Measurements from ENCODE around the gene MUSTN1.
A peak's percentile ranks its signal among the peaks of the same experiment; 100 is the strongest.

Gene MUSTN1

DNA sequence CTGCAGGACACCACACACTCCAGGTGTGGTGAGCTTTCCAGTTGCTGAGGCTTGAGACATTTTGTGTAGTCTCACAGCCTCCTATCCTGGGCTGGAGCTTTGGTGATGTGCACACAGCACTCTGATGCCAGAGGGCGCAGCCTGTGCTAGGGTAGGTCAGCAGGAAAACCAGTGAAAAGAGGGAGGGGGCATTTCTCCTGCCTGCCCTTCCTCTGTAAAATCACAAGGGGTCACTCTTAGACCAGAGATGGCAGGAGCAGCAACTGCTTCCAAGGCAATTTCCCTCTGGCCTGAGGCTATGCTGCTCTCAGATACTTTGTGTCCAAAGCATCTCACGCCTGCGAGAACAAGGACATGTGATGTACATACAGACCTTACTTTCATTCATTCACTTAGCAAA, 16.5 kb upstream of the MUSTN1 start:
- peak; percentile 57 for DNase-seq (ENCODE audit: low spot score)

DNA sequence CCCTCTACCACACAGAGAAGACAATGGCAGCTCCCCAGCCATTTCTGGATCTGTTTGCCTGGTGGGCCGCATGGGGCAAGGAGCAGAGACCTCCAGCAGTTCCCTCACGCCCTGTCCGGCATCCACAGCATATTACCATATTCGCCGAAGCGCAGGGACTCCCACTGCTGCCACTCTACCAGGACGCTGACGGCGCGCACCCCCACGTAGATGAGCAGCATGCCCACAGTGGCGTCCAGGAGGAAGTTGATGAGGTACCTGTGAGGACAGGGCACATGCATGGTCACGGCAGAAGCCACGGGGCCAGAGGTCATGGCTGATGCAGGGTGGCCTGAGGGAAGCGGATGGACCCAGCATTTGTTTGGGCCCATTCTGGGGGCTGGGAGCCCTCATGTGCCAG, 14.8 kb upstream of the MUSTN1 start:
- no peak for DNase-seq (ENCODE audit: low spot score)

DNA sequence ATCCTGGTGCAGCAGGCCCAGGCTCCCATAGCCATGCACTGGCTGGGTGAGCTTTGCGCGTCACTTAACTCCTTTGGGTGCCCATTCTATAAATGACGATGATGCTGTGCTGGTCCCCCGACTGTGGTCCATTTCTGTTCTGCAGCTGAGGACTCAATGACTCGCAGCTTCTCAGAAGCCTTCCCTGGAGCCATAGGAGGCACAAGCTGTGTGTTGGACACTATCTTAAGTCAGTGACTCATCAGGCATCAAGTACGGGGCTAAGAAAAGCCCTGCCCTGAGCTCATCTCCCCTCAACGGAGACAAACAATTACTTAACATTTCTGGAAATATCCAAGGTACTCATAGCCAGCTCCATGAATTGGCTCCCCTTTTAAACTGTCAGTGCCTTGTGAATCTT, 13.8 kb upstream of the MUSTN1 start:
- no peak for DNase-seq (ENCODE audit: low spot score)

DNA sequence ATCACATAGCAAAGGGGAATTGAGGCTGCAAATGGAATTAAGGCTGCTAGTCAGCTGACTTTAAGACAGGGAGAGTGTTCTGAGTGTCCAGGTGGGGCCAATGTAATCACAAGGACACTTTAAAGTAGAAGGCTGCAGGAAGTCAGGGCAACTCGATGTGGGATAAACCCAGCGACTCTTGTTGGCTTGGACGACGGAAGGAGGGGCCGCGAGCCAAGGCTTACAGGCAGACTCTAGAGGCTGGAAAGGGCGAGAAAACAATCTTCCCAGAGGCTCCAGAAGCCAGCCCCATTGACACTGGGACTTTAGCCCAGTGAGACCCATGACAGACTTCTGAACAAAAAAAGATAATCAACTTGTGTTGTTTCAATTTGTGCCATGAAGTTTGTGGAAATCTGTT, 12.9 kb upstream of the MUSTN1 start:
- no peak for DNase-seq (ENCODE audit: low spot score)

DNA sequence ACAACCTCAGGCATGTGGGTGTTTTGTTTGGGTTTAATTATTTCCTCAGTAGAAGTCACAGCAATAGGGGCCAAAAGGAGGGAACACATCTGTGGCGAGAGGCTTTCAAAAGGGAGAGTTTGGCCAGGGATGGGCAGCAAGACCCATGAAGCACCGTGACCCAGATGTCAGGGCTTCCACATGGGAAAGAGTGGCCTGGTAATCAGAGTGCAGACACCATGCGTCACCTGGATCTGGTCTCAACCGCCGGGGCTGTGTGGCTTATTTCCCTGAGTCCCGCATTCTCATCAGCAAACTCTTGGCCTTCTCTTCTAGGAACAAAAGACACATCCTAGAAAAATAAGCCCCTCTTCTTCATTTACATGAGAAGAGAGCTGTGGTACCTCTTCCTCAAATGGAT, 12.4 kb upstream of the MUSTN1 start:
- DNase-seq (ENCODE audit: low spot score), result no peak

DNA sequence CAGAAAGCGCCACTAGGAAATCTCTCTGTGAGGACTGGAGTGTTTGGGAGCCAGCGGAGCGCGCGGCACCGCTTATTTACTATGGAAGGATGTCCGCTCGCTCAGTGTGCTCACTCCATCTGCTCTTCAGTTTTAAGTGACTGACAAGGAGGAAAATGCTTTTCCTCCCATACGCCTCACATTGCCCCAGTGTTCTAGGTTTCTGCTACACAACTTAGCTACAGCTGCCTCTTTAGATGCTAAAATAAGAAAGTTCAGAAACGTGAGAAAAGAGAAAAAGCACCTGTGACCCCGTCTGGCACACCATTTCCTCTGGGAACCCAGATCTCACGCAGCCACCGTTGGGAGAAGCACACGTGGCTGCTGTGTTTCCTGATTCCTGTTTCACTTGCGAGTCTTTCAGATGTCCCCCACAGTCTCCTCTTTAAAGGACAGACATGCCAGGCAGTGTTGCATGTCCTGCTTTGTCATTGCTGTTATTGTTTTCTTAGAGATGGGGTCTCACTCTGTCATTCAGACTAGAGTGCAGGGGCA, 11.7 kb upstream of the MUSTN1 start:
- DNase-seq (ENCODE audit: low spot score), result no peak

DNA sequence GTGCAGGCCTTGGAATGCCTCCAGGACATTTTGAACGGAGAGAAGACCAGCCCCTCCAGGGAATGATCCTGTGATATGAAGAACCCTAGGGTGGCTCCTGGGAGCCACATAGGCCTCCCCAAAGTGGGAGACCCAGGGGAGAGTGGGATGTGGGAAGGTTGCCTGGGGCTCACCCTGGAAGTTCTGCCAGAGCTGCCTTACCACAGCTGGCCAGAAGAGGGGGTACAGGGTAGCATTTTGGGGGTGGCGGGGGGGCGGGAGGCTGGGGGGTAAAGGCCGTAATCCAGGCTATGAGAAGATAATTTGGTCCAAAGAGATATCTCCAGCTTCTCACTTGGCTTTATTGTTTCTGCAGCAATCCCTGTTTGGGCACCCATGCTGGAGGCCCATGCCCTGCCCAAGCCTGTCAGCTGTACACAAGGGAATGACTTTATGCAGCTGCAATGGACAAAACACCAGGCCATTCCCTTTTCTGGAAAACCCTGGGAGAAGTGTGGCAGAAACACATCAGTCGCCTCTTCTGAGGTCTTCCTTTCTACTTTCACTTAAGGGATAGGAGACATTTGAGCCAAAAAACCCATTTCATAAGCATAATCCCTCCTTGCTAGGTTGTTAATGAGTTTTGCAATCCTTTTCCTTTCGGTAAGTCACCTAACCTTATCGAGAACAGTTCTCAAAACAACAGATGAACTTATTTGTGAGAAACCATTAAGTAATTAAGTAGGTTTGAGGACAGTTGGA, 11.0 kb upstream of the MUSTN1 start:
- DNase-seq (ENCODE audit: low spot score), result no peak

DNA sequence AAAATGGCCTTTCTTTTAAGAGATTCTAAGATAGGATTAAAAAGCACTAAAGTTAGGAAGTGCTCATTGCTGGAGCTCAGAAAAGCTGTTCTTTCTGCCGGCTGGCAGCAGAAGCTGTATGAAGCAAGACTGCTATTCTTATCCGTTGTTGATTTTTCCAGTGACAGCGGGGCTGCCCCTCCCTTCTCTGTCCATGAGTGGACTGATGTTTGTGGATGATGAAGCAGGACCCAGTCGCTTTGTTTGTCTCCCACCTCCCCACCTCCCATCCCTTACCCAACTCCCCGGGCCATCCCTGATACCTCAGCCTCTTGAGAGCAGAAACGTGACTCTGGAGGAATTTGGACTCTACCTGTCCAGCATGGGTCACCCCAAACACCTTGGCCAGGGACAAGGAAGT, 10.3 kb upstream of the MUSTN1 start:
- peak; percentile 40 for DNase-seq (ENCODE audit: low spot score)

DNA sequence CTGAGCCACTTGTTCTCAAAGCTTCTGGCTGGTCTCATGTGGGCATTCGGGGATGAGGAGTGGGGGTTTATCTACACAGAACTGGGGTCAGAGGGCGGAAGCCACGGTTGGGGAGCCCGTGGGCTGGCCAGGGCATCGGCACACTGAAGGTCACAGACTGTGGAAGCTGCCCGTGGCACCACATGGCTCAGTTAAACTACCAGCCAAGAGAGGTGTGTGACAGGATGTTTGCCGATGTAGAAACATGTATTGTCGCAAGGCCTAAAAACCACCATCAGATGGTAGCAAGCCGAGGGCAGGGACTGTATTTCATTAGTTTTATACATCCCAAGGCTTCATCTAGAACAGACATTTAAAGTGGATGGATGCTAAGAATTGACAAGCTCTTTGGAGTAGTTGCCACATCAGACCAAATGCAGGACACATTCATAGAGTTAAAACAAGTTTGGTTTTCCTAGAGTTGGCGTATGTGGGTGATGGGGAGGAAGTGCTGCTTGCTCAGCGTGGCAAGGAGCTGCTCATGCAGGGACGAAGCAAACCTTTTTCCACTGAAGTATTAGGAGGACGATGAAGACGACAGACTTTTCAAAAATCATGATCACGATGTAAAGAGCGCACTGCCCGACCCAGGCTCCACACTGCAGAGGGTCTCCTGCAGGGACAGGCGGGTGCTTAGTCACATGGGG, 9.6 kb upstream of the MUSTN1 start:
- no peak for DNase-seq (ENCODE audit: low spot score)

DNA sequence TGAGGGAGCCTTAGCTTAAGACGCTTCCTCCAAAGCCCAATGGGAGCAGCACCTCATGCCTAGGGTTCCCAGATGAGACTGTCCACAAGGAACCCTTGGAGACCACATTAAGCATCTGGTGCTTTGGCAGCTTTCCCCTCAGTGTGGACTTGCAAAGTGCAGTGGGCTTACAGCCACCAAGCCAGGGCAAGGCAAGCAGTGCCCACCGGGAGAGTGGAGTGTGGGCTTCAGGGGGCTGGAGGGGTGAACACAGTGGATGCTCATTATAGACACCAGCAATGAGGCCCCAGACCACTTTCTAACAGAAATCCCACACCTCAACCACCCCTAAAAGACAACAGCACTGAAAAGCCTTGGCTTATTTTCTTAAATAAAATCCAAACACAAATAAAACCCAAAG, 9.1 kb upstream of the MUSTN1 start:
- no peak for DNase-seq (ENCODE audit: low spot score)

DNA sequence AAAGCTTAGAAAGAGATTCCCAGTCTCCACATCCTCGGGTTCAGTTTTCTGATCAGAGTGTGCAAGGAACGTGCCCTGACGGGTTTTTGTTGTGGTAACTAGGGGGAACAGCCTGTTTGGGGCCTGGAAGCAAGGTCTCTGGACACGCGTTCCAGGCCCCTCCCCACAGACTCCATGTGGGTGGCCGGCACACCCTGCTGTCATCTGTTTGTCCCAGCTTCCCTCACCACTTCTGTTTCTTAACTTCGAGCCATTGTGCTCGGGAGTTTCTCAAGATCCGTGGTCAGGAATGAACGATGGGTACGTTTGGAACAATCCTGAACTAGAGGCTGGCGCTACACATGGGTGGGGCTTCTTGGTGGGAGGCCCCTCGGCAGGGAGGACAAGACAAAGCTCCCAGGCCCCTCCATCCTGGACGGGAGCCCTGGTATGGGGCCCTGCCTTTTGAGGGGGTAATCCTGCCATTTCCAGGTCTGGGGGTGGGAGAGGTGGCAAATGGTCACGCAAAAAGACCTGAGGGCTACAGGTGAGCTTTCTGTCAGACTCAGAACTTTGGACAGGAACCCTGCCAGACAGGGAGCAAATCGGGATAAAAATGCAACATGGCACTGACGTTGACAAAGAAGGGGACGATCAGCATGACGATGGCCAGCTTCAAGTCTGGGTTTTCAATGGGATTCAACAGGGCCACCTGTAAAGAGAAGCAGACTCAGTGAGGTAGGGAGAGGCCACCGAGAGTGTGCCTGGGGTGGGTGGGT, 8.5 kb upstream of the MUSTN1 start:
- no peak for DNase-seq (ENCODE audit: low spot score)

DNA sequence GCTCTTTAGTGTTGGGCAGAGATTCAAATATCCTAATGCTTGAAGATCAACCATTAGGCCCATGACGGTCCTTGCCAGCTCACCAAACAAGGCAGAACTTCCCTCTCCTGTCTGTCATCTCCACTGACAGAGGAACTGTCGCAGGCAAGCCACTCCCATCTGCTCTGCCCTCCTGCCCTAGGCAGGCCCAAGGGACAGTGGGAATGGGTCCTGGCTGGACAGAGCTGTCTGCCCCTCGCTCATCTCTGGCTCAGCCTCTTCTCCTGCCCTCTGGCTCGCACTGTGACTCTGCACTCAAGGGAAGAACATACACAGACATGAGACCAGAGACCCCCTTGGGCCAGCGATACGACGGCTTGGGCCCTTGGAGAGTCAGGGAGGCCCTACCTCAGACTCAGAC, 7.6 kb upstream of the MUSTN1 start:
- DNase-seq (ENCODE audit: low spot score), result no peak

DNA sequence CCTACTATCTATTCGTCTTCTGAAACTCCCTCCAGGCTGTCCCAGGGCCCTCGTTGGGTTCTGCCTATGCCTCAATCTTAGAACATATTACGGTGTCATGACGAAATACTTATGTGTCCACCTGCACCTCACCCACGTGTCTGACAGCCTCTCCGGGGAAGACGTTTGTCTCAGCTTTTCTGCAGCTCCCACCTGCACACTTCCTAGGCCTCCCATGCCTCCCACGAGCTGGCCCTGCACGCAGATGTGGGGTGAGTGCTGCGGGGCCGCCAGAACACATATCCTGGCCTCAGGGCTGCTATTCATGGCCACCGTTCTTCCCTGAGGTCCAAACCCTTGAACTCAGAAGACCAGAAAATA, 7.1 kb upstream of the MUSTN1 start:
- DNase-seq (ENCODE audit: low spot score), result no peak

DNA sequence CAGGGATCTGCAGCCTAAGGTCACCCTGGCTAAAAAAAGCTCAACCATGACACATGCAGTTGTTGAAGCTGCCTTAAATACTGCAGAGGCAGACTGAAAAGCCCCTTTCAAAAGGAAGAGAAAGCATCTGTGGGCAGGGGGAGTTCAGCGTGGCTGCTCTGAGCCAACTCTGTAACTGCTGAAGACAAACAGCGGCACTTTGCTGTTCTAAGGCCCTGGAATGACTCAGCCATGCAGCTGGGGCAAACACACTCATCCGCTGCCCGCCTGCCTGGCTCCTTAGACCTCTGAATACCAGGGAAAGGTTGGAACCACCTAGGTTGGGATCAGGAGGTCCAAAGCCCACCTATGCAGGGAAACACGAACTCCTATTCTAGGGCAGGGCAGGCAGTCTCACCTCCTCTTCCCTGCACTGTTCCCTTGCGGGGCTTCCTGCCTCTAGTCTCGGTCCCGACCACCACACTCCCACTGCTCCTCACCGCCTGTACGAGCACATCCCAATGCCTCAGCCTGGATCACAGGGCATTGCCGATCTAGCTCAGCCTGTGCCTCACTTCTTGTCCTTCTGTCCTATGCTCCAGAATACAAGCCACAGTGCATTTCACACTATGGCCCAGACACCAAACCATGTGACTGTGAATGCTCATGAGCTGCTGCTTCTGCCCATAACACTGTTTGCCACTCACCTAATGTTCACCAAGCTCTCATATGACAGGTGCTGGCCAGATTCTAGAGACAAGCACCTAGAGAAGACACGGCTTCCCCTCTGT, 6.6 kb upstream of the MUSTN1 start:
- DNase-seq (ENCODE audit: low spot score), result no peak

DNA sequence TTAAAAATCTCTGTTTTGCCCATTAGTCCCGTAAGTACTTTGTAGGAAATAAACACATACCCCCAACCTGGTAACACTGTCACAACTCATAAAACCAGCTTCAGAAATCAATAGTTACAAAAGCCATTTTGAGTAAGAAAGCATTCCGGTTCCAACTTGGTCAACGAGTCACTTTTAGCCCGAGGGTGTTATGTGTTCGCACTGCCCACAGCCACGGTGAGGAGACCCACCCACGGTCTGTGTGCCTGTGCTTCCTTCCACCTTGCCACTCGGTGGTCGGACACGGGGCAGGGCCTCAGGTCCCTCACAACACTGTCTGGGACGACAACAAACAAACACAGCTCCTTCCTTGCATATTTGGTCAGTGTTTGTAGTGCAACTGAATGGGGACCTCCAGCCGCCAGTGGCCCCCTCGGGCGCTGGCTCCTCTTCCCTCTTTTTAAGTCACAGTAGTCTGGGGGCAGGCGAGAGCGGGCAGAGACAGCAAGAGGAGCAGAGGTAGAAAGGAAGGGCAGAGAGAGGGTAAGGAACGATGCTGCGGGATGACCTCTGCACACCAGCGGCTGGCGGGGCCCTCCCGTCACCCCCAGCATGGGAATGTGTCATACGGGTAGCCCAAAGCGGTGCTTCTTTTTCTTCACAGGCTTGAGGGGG, 5.2 kb upstream of the MUSTN1 start:
- DNase-seq (ENCODE audit: low spot score), result no peak

DNA sequence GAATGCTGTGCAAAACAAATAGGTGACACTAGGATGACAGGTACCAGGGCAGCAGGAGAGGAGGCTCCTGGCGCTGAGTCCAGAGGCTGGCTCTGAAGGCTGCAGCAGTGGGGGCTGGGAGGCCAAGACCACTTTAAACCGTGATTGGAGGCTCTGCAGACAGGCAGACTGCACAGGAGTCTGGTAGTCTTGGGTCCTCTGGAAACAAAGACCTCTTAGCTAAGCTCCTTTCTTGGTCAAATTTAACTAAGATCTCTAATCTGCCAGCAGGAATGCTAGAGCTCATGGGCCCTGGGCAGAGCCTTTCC, 4.4 kb upstream of the MUSTN1 start:
- DNase-seq (ENCODE audit: low spot score), result no peak

DNA sequence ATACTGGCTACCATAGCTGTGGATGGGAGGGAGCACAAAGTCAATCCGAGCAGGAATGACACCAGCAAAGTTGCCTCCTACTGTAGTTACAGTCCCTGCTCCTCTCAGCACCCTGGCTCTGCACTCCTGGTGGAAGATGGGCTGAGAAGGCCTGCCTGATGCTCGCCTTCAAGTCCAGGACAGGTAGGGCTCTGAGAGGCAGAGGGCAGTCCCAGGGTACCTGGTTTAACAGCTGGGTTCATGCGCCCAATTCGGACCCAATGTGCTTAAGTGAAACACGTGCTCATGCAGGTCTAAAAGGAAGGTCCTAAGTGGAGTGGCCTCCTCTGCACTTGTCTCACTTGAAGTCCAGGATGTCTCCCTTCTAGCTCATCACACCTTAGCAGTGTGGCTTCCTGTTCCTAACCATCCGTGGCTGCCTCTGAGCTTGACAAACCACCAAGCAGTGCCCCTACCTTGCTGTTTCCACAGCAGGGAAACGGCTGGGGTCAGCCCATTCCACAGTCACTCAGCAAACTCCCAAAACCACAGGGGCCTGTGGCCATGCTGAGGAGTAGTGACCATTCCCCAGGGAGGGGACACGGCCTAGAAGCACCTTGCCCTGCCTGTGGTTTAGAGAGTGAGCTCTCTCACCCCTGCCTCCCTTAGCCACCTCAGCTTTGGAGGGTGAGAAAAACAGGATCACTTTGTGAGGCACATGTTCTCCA, 3.9 kb upstream of the MUSTN1 start:
- no peak for DNase-seq (ENCODE audit: low spot score)

DNA sequence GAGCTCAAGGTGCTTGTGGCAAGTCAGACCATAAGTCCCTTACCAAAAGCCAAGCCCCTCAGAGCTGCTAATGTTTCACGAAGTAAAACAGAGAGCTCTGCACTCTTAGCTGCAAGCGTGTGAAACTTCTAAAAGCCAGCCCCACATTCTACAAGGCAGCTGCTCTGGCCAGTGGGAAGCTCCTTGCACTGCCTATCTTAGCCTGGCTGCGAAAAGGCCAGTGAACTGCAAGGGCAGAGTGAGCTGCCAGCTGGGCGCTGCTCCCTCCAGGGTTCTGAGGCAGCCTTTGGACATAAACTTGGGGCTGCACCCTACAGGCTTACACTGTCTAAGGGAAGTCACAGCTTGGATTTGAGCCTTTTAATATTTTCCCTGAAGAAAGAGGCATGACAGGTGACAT, 2.2 kb upstream of the MUSTN1 start:
- DNase-seq (ENCODE audit: low spot score), result no peak

DNA sequence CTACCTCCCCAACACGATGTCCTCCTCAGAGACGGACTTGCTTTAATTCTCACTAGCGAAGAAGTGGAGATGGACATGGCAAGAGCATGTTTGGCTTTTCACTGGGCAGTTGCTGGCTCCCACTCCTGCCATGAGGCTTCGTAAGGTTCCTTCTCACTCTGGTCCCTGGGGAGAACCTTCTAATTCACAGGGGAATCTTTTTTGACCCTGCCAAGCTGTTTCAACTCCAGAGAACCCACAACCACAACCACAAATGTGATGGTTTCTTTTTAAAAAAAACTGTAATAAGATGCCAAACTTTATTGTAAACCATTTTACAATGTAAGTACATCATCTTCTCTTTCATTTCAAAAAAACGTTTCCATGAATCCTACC, 1.6 kb upstream of the MUSTN1 start:
- no peak for DNase-seq (ENCODE audit: low spot score)

DNA sequence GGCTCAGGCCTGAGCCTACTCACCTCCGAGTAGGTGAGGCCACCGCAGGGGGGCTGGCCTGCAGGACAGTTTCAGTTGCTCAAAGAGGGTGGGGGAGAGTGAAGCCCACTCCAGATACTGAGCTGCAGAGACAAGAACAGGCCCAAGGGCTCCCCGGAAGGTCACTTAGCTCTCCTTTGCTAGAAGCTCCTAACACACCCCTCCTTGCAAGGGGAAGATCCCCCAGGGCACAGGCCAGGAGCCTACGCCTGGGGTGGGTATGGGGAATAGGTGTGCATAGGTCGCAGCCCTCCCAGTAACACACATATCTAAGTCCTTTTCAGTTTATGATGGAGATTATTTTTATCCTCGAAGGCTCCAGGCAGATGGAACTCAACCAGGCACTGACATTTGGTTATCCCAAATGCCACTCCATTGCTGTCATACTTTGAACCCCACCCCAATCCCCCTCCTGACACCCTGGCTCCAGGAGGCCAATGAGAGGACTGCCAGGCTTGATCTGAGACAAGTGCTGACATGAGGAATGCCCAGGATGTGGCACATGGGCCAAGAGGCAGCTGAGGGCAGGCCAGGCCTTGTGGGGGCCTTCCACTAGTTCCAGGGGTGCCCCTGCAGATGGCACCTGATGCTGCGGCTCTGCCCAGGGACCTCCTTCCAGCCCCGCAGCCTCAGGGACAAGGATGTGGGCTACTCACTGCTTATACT, 1.1 kb upstream of the MUSTN1 start:
- no peak for DNase-seq (ENCODE audit: low spot score)

DNA sequence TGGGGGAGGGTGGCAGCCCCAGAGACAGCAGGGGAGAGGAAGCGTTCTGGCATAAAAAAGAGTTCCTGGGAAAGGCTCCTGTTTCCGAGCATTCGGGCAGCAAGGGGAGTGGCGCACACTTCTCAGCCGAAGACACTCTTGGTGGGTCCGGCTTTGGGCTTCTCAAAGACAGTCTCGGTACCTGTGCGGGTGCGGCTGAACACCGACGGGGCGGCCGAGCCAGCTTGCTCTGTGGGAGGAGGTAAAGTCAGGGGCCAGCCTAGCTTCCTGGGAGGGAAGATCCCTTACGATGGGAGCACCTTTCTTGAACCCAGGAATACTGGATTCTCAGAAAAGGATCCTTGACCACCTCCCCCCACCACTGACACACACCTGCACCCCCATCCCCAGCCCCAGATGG, 1.6 kb downstream of the MUSTN1 start:
- no peak for DNase-seq (ENCODE audit: low spot score)

Data from HuH-7.5 (cell line).